Activated T-helper 17 cell treated with anti-CD3 and anti-CD28 coated beads, Interleukin-2, amount 50 U/mL, for 72 hours (primary cell): Measurements from ENCODE around the gene GLUD2. TPM values are rescaled to one million over a fixed set of nuclear protein-coding genes. Genes with fewer than 3 reads are reported as not detected.
A peak's percentile ranks its signal among the peaks of the same experiment; 100 is the strongest.
"Not testable (repeated sequence)": the region's sequence is repeated elsewhere in the genome, so short reads cannot be mapped to it uniquely, and the experiment has no call there.

Source experiments
- ATAC-seq: fragments of 150-1000 bp; cut with Tn5 transposase; replicated peaks from 2 replicates; pipeline ENCODE4 v1.10.0; 2021; ENCODE audit warnings: mild to moderate bottlenecking, moderate library complexity
- H3K27ac Mint-ChIP-seq: one replicate; pipeline ENCODE4 v1.8.0; 2022; ENCODE audit warnings: mixed read lengths
- H3K27me3 Mint-ChIP-seq: one replicate; pipeline ENCODE4 v1.8.0; 2022; ENCODE audit warnings: mixed read lengths
- H3K36me3 Mint-ChIP-seq: one replicate; pipeline ENCODE4 v1.8.0; 2022; ENCODE audit warnings: low read depth, mild to moderate bottlenecking, mixed read lengths
- H3K4me1 Mint-ChIP-seq: one replicate; pipeline ENCODE4 v1.8.0; 2022; ENCODE audit warnings: mixed read lengths
- H3K4me3 Mint-ChIP-seq: one replicate; pipeline ENCODE4 v1.8.0; 2022; ENCODE audit warnings: mild to moderate bottlenecking, mixed read lengths
- H3K9me3 Mint-ChIP-seq: one replicate; pipeline ENCODE4 v1.8.0; 2022; ENCODE audit warnings: mixed read lengths
- total RNA-seq, 2 donors: library from RNA; stranded (reverse); gene quantifications; one replicate each; pipeline ENCODE4 v1.2.3, GENCODE V29; 2022

Gene GLUD2
- total RNA-seq, result under 1 TPM; 0.16 to 0.24 TPM

- peaks cover 13% of the 10 kb centered on the region for H3K27me3 Mint-ChIP-seq
- H3K9me3 Mint-ChIP-seq, result not testable (repeated sequence)
Measured at GRCh38 chrX:121047441-121048419, at the start of gene GLUD2. Gene GLUD2 (plus strand): TSS chrX:121047610. CDS start chrX:121047685, 75 bp downstream.

GRCh38 chrX:120999413-120999812 is 48.0 kb upstream of the GLUD2 start:
- H3K4me1 Mint-ChIP-seq, result no peaks in the 10 kb centered on the region
- no peaks in the 10 kb centered on the region for H3K36me3 Mint-ChIP-seq
- no peaks in the 10 kb centered on the region for H3K9me3 Mint-ChIP-seq
- no peaks in the 10 kb centered on the region for H3K27me3 Mint-ChIP-seq
- H3K27ac Mint-ChIP-seq, result no peak overlapping the region
- H3K4me3 Mint-ChIP-seq, result no peak overlapping the region
- ATAC-seq, result no peak

More at GRCh38 chrX:121047441-121048419, at the start of gene GLUD2:
- peak; percentile 56 for ATAC-seq
- not testable (repeated sequence) for H3K4me1 Mint-ChIP-seq, H3K27ac Mint-ChIP-seq, H3K36me3 Mint-ChIP-seq, H3K4me3 Mint-ChIP-seq

GRCh38 chrX:121000589-121000988 is 46.8 kb upstream of the GLUD2 start:
- ATAC-seq, result no peak
- Mint-ChIP-seq H3K4me1 (no peaks in the 10 kb centered on the region), H3K4me3 (no peak overlapping the region), H3K27ac (no peak overlapping the region), H3K27me3 (no peaks in the 10 kb centered on the region), H3K36me3 (no peaks in the 10 kb centered on the region), H3K9me3 (no peaks in the 10 kb centered on the region)

- Mint-ChIP-seq H3K4me3 (no peak overlapping the region), H3K27me3 (peaks cover 9% of the 10 kb centered on the region), H3K36me3 (no peaks in the 10 kb centered on the region), H3K4me1 (no peaks in the 10 kb centered on the region), H3K27ac (no peak overlapping the region), H3K9me3 (no peaks in the 10 kb centered on the region)
- no peak for ATAC-seq
Measured at GRCh38 chrX:121008920-121009319, 38.5 kb upstream of the GLUD2 start.

- no peak for ATAC-seq
- Mint-ChIP-seq H3K27me3 (peaks cover 9% of the 10 kb centered on the region), H3K4me3 (no peak overlapping the region), H3K4me1 (no peaks in the 10 kb centered on the region), H3K27ac (no peak overlapping the region), H3K9me3 (no peaks in the 10 kb centered on the region), H3K36me3 (no peaks in the 10 kb centered on the region)
Measured at GRCh38 chrX:121009764-121010163, 37.6 kb upstream of the GLUD2 start.

GRCh38 chrX:121010218-121010617 is 37.2 kb upstream of the GLUD2 start:
- H3K9me3 Mint-ChIP-seq, result no peaks in the 10 kb centered on the region
- no peak overlapping the region for H3K27ac Mint-ChIP-seq
- H3K27me3 Mint-ChIP-seq, result peaks cover 9% of the 10 kb centered on the region
- H3K4me1 Mint-ChIP-seq, result no peaks in the 10 kb centered on the region
- H3K36me3 Mint-ChIP-seq, result no peaks in the 10 kb centered on the region
- no peak overlapping the region for H3K4me3 Mint-ChIP-seq
- ATAC-seq, result no peak

GRCh38 chrX:121011254-121011653 is 36.2 kb upstream of the GLUD2 start:
- Mint-ChIP-seq H3K4me3 (no peak overlapping the region), H3K9me3 (no peaks in the 10 kb centered on the region), H3K27me3 (peaks cover 9% of the 10 kb centered on the region), H3K27ac (no peak overlapping the region), H3K4me1 (no peaks in the 10 kb centered on the region), H3K36me3 (no peaks in the 10 kb centered on the region)
- ATAC-seq, result no peak

GRCh38 chrX:121013897-121014455 is 33.4 kb upstream of the GLUD2 start:
- Mint-ChIP-seq H3K9me3 (no peaks in the 10 kb centered on the region), H3K27me3 (peaks cover 6% of the 10 kb centered on the region), H3K4me3 (no peak overlapping the region), H3K4me1 (no peaks in the 10 kb centered on the region), H3K27ac (no peak overlapping the region), H3K36me3 (no peaks in the 10 kb centered on the region)
- no peak for ATAC-seq

- ATAC-seq, result no peak
- H3K27ac Mint-ChIP-seq, result no peak overlapping the region
- no peaks in the 10 kb centered on the region for H3K36me3 Mint-ChIP-seq
- H3K4me3 Mint-ChIP-seq, result no peak overlapping the region
- H3K27me3 Mint-ChIP-seq, result peaks cover 6% of the 10 kb centered on the region
- H3K4me1 Mint-ChIP-seq, result no peaks in the 10 kb centered on the region
- H3K9me3 Mint-ChIP-seq, result no peaks in the 10 kb centered on the region
Measured at GRCh38 chrX:121014826-121015225, 32.6 kb upstream of the GLUD2 start.

- H3K36me3 Mint-ChIP-seq, result no peaks in the 10 kb centered on the region
- H3K4me1 Mint-ChIP-seq, result no peaks in the 10 kb centered on the region
- no peak for ATAC-seq
- H3K9me3 Mint-ChIP-seq, result no peaks in the 10 kb centered on the region
- H3K4me3 Mint-ChIP-seq, result no peak overlapping the region
- H3K27ac Mint-ChIP-seq, result no peak overlapping the region
- H3K27me3 Mint-ChIP-seq, result no peaks in the 10 kb centered on the region
Measured at GRCh38 chrX:121028419-121028818, 19.0 kb upstream of the GLUD2 start.

GRCh38 chrX:121030083-121030482 is 17.3 kb upstream of the GLUD2 start:
- no peaks in the 10 kb centered on the region for H3K4me1 Mint-ChIP-seq
- no peaks in the 10 kb centered on the region for H3K9me3 Mint-ChIP-seq
- no peak for ATAC-seq
- H3K27ac Mint-ChIP-seq, result no peak overlapping the region
- H3K4me3 Mint-ChIP-seq, result no peak overlapping the region
- H3K27me3 Mint-ChIP-seq, result peaks cover under 1% of the 10 kb centered on the region
- H3K36me3 Mint-ChIP-seq, result no peaks in the 10 kb centered on the region

- ATAC-seq, result no peak
- Mint-ChIP-seq H3K4me3 (no peak overlapping the region), H3K27ac (no peak overlapping the region), H3K36me3 (no peaks in the 10 kb centered on the region), H3K9me3 (no peaks in the 10 kb centered on the region), H3K27me3 (peaks cover 3% of the 10 kb centered on the region), H3K4me1 (no peaks in the 10 kb centered on the region)
Measured at GRCh38 chrX:121032531-121032930, 14.9 kb upstream of the GLUD2 start.

- Mint-ChIP-seq H3K4me1 (no peaks in the 10 kb centered on the region), H3K27ac (no peak overlapping the region), H3K9me3 (no peaks in the 10 kb centered on the region), H3K4me3 (no peak overlapping the region), H3K27me3 (peaks cover 3% of the 10 kb centered on the region), H3K36me3 (no peaks in the 10 kb centered on the region)
- no peak for ATAC-seq
Measured at GRCh38 chrX:121036137-121036536, 11.3 kb upstream of the GLUD2 start.

- no peak for ATAC-seq
- no peaks in the 10 kb centered on the region for H3K4me1 Mint-ChIP-seq
- H3K4me3 Mint-ChIP-seq, result no peak overlapping the region
- no peak overlapping the region for H3K27ac Mint-ChIP-seq
- no peaks in the 10 kb centered on the region for H3K36me3 Mint-ChIP-seq
- H3K27me3 Mint-ChIP-seq, result peaks cover 3% of the 10 kb centered on the region
- H3K9me3 Mint-ChIP-seq, result no peaks in the 10 kb centered on the region
Measured at GRCh38 chrX:121036951-121037350, 10.5 kb upstream of the GLUD2 start.

- no peak overlapping the region for H3K4me3 Mint-ChIP-seq
- H3K9me3 Mint-ChIP-seq, result no peaks in the 10 kb centered on the region
- no peak overlapping the region for H3K27ac Mint-ChIP-seq
- no peaks in the 10 kb centered on the region for H3K36me3 Mint-ChIP-seq
- no peak for ATAC-seq
- H3K27me3 Mint-ChIP-seq, result peaks cover 6% of the 10 kb centered on the region
- no peaks in the 10 kb centered on the region for H3K4me1 Mint-ChIP-seq
Measured at GRCh38 chrX:121050781-121051180, 3.4 kb downstream of the GLUD2 start.
